WTC11 (cell line): Measurements from ENCODE around the gene CLIC1. TPM values are rescaled to one million over a fixed set of nuclear protein-coding genes. Genes with fewer than 3 reads are reported as not detected.

ENCODE experiments used
- ATAC-seq: fragments of 200-7000 bp; cut with Tn5 transposase; 2 replicates; pipeline ENCODE4 v1.10.0; 2021; ENCODE audit warnings: mild to moderate bottlenecking, moderate library complexity
- CTCF ChIA-PET: fragments of 300-600 bp; sonication (Branson Sonifier 250); formaldehyde crosslinking; loops from one replicate; lab custom pipeline; 2021; ENCODE audit warnings: antibody characterized with exemption; lab: Charles Lee
- POLR2A ChIA-PET: fragments of 350-600 bp; sonication (Branson Sonifier 250); formaldehyde crosslinking; loops from one replicate; lab custom pipeline; 2021; ENCODE audit warnings: antibody characterized with exemption; lab: Charles Lee
- DNase-seq: peaks from one replicate; pipeline ENCODE4 v3.0.0; 2021; ENCODE audit warnings: low spot score
- H3K27ac Mint-ChIP-seq: 2 replicates; pipeline ENCODE4 v1.8.0; 2021; ENCODE audit warnings: mixed read lengths
- H3K27me3 Mint-ChIP-seq: 2 replicates; pipeline ENCODE4 v1.8.0; 2021; ENCODE audit warnings: low read depth, mild to moderate bottlenecking, moderate library complexity, mixed read lengths
- H3K36me3 Mint-ChIP-seq: 2 replicates; pipeline ENCODE4 v1.8.0; 2021; ENCODE audit warnings: mixed read lengths
- H3K4me1 Mint-ChIP-seq: 2 replicates; pipeline ENCODE4 v1.8.0; 2022; ENCODE audit warnings: mixed read lengths
- H3K4me3 Mint-ChIP-seq: 2 replicates; pipeline ENCODE4 v1.8.0; 2021; ENCODE audit warnings: mild to moderate bottlenecking, moderate library complexity, mixed read lengths
- H3K9me3 Mint-ChIP-seq: 2 replicates; pipeline ENCODE4 v1.8.0; 2021; ENCODE audit warnings: mixed read lengths
- ATF1 ChIP-seq: sonication (generic); formaldehyde crosslinking; IDR thresholded peaks from 2 replicates; pipeline ENCODE4 v1.8.1; 2023; ENCODE audit warnings: mild to moderate bottlenecking, moderate library complexity, missing genetic modification reagents
- CDX4 ChIP-seq: fragments of 250-450 bp; sonication (Bioruptor Pico); IDR thresholded peaks from 2 replicates; pipeline ENCODE4 v1.9.0; 2021; ENCODE audit warnings: moderate library complexity, mild to moderate bottlenecking, inconsistent platforms, borderline replicate concordance
- CREB1 ChIP-seq: sonication (generic); formaldehyde crosslinking; IDR thresholded peaks from 2 replicates; pipeline ENCODE4 v1.8.0; 2023; ENCODE audit warnings: mild to moderate bottlenecking, missing genetic modification reagents
- CTCF ChIP-seq: fragments of 200-600 bp; IDR thresholded peaks from 2 replicates; pipeline ENCODE4 v1.8.0; 2022; ENCODE audit warnings: antibody characterized with exemption
- FOXK1 ChIP-seq: sonication (generic); formaldehyde crosslinking; IDR thresholded peaks from 2 replicates; pipeline ENCODE4 v1.8.0; 2022; ENCODE audit warnings: mild to moderate bottlenecking, moderate library complexity, missing genetic modification reagents
- FOXP1 ChIP-seq: sonication (generic); formaldehyde crosslinking; IDR thresholded peaks from 2 replicates; pipeline ENCODE4 v1.8.0; 2022; ENCODE audit warnings: missing genetic modification reagents, mild to moderate bottlenecking, moderate library complexity, borderline replicate concordance
- GTF2I ChIP-seq: fragments of 250-450 bp; sonication (Bioruptor Pico); conservative IDR thresholded peaks from 2 replicates; pipeline ENCODE4 v1.4.0; 2021; ENCODE audit warnings: mild to moderate bottlenecking
- HMGA2 ChIP-seq: fragments of 250-450 bp; sonication (Bioruptor Pico); IDR thresholded peaks from 2 replicates; pipeline ENCODE4 v1.4.0; 2021; ENCODE audit warnings: mild to moderate bottlenecking, moderate library complexity
- HMGXB4 ChIP-seq: sonication (generic); formaldehyde crosslinking; IDR thresholded peaks from 2 replicates; pipeline ENCODE4 v1.8.1; 2023; ENCODE audit warnings: mild to moderate bottlenecking, moderate library complexity, missing genetic modification reagents
- IRF2 ChIP-seq: sonication (generic); formaldehyde crosslinking; IDR thresholded peaks from 2 replicates; pipeline ENCODE4 v1.8.0; 2022; ENCODE audit warnings: low read depth, missing genetic modification reagents, borderline replicate concordance
- MYBL2 ChIP-seq: sonication (generic); formaldehyde crosslinking; IDR thresholded peaks from 2 replicates; pipeline ENCODE4 v1.8.1; 2023; ENCODE audit warnings: mild to moderate bottlenecking, moderate library complexity, missing genetic modification reagents
- NR3C1 ChIP-seq: sonication (generic); formaldehyde crosslinking; conservative IDR thresholded peaks from 2 replicates; pipeline ENCODE4 v1.8.1; 2023; ENCODE audit warnings: low read depth, mild to moderate bottlenecking, missing genetic modification reagents
- OVOL2 ChIP-seq: fragments of 250-450 bp; sonication (Bioruptor Pico); IDR thresholded peaks from 2 replicates; pipeline ENCODE4 v1.9.0; 2021; ENCODE audit warnings: mild to moderate bottlenecking, borderline replicate concordance
- PRDM15 ChIP-seq: sonication (generic); formaldehyde crosslinking; IDR thresholded peaks from 2 replicates; pipeline ENCODE4 v1.8.0; 2022; ENCODE audit warnings: missing genetic modification reagents
- PREB ChIP-seq: sonication (generic); formaldehyde crosslinking; IDR thresholded peaks from 2 replicates; pipeline ENCODE4 v1.8.1; 2022; ENCODE audit warnings: mild to moderate bottlenecking, missing genetic modification reagents, moderate library complexity, borderline replicate concordance
- STAT6 ChIP-seq: sonication (generic); formaldehyde crosslinking; conservative IDR thresholded peaks from 2 replicates; pipeline ENCODE4 v1.8.1; 2023; ENCODE audit warnings: mild to moderate bottlenecking, low read depth, missing genetic modification reagents, moderate library complexity
- TCF7 ChIP-seq: sonication (generic); formaldehyde crosslinking; IDR thresholded peaks from 2 replicates; pipeline ENCODE4 v1.8.0; 2022; ENCODE audit warnings: mild to moderate bottlenecking, low read depth, missing genetic modification reagents, moderate library complexity
- ZNF138 ChIP-seq: sonication (generic); formaldehyde crosslinking; conservative IDR thresholded peaks from 2 replicates; pipeline ENCODE4 v1.8.1; 2022; ENCODE audit warnings: mild to moderate bottlenecking, moderate library complexity, missing genetic modification reagents
- ZNF219 ChIP-seq: sonication (generic); formaldehyde crosslinking; IDR thresholded peaks from 2 replicates; pipeline ENCODE4 v1.8.0; 2023; ENCODE audit warnings: missing genetic modification reagents, mild to moderate bottlenecking, borderline replicate concordance
- ZNF281 ChIP-seq: sonication (generic); formaldehyde crosslinking; IDR thresholded peaks from 2 replicates; pipeline ENCODE4 v1.8.0; 2023; ENCODE audit warnings: mild to moderate bottlenecking, missing genetic modification reagents
- total RNA-seq: library from RNA; stranded (reverse); gene quantifications from 3 replicates; pipeline ENCODE4 v1.2.3, GENCODE V29; 2021

CLIC1 gene
- total RNA-seq, 1 experiment from 2014 or later, result 244 TPM

GRCh38 chr6:31761343-31761742 is 25.0 kb upstream of the CLIC1 start:
- ATAC-seq (no peak), DNase-seq (no peak)
- peaks cover 19% of the 10 kb centered on the region for H3K4me1 Mint-ChIP-seq
- no peak overlapping the region for H3K27ac Mint-ChIP-seq
- H3K4me3 Mint-ChIP-seq, result no peak overlapping the region
- peaks cover 25% of the 10 kb centered on the region for H3K36me3 Mint-ChIP-seq
- H3K9me3 Mint-ChIP-seq, result no peaks in the 10 kb centered on the region
- ChIA-PET POLR2A (no interaction called here), CTCF (interaction anchor here (1.8 kb wide), 1 partner anchor 9 kb away, joined by 8 read pairs; no protein-coding TSS in a partner anchor)
- TF ChIP-seq ATF1 (CRISPR knock-in tag) (no peak), PRDM15 (CRISPR knock-in tag) (no peak), FOXK1 (no peak), CREB1 (no peak), IRF2 (CRISPR knock-in tag) (no peak), CTCF (no peak), HMGA2 (CRISPR knock-in tag) (no peak), ZNF219 (no peak)
- H3K27me3 Mint-ChIP-seq, result no peaks in the 10 kb centered on the region

- Mint-ChIP-seq H3K4me1 (peaks cover 13% of the 10 kb centered on the region), H3K9me3 (no peaks in the 10 kb centered on the region), H3K27ac (no peak overlapping the region), H3K4me3 (no peak overlapping the region), H3K27me3 (no peaks in the 10 kb centered on the region), H3K36me3 (peaks cover 25% of the 10 kb centered on the region)
- CTCF ChIA-PET, result interaction anchor here (1.8 kb wide), 1 partner anchor 9 kb away, joined by 8 read pairs; no protein-coding TSS in a partner anchor
- ATAC-seq (no peak), DNase-seq (no peak)
- POLR2A ChIA-PET, result no interaction called here
- no peak for TF ChIP-seq GTF2I (CRISPR knock-in tag)
- TF ChIP-seq FOXP1 (CRISPR knock-in tag), result no peak
- no peak for TF ChIP-seq ZNF219
- no peak for TF ChIP-seq MYBL2 (CRISPR knock-in tag)
- TF ChIP-seq PREB (CRISPR knock-in tag), result no peak
- TF ChIP-seq OVOL2 (CRISPR knock-in tag), result no peak
- TF ChIP-seq ZNF138, result no peak
- no peak for TF ChIP-seq HMGXB4 (CRISPR knock-in tag)
- no peak for TF ChIP-seq NR3C1
- no peak for TF ChIP-seq ZNF281
- TF ChIP-seq CDX4, result no peak
- no peak for TF ChIP-seq STAT6
- no peak for TF ChIP-seq TCF7 (CRISPR knock-in tag)
Measured at GRCh38 chr6:31760790-31761189, 24.5 kb upstream of the CLIC1 start.
